Mononuclear cell (primary cell): ENCODE data around the gene ACTN4. TPM values are rescaled to one million over a fixed set of nuclear protein-coding genes. Genes with fewer than 3 reads are reported as not detected.
"Not testable (repeated sequence)": the region's sequence is repeated elsewhere in the genome, so short reads cannot be mapped to it uniquely, and the experiment has no call there.

ENCODE experiments used
- H3K27me3 ChIP-seq: 2 replicates; pipeline ENCODE4 v1.6.0; 2011; ENCODE audit warnings: low read length, control low read depth; ENCODE audit not compliant: insufficient read depth
- H3K4me1 ChIP-seq: 2 replicates; pipeline ENCODE4 v1.5.1; 2011; ENCODE audit warnings: mild to moderate bottlenecking, low read length, control low read depth; ENCODE audit not compliant: insufficient read depth
- H3K4me3 ChIP-seq: 2 replicates; pipeline ENCODE4 v1.5.1; 2011; ENCODE audit warnings: mild to moderate bottlenecking, low read length, moderate library complexity
- H3K9me3 ChIP-seq: 2 replicates; pipeline ENCODE4 v1.5.1; 2011; ENCODE audit warnings: low read depth, mild to moderate bottlenecking, control low read depth, low read length
- total RNA-seq: library from RNA; depleted of rRNA; stranded (reverse); fragments of >200 nt; gene quantifications from one replicate; pipeline ENCODE4 v1.2.3, GENCODE V29; 2012

The ACTN4 gene
- 59.0 TPM for total RNA-seq

DNA sequence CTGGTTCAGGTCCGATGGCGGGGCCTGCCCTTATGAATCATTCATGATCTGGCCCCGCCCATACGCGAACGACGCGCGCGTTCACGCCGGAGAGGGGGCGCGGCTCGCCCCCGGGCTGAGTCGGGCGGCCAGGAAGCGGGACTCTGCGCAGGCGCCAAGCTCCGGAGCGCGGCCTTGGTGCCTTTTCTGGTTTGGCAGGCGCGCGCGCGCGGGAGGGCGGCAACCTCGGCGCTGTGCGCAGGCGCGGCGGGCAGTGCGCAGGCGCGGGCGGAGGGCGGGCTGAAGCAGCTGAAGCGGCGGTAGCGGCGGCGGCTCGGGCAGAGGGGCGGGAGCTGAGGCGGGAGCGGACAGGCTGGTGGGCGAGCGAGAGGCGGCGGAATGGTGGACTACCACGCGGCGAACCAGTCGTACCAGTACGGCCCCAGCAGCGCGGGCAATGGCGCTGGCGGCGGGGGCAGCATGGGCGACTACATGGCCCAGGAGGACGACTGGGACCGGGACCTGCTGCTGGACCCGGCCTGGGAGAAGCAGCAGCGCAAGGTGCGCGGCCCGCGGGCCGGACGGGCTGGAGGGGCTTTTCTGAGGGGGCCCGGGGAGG, at the start of gene ACTN4:
TSS of gene ACTN4 (plus strand) at position 282 of the 598 bp plus-strand sequence. CDS start at position 379, 97 bp downstream.
- Histone ChIP-seq H3K4me1 (peaks cover 49% of the 10 kb centered on the region), H3K9me3 (no peaks in the 10 kb centered on the region), H3K4me3 (peak within 1 kb of the TSS; percentile 85), H3K27me3 (no peaks in the 10 kb centered on the region)

DNA sequence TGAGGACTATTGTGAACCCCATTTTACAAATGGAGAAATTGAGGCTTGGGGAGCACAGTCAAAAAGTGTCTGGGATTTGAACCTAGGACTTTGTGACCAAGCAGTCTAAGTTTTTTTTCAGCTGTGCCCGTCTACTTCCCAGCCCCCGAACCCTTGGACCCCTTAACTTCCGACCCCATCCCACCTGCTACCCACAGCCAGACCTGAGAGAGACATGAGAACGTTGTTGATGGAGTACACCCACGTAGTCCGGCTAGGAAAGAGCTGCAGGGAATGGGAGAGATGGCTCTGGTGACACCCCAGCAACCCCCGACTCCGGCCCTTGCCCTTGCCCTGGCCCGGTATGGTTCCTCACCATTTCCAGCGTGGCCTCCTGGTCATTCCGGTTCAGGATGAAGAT, 47.7 kb upstream of the ACTN4 start:
- no peaks in the 10 kb centered on the region for H3K4me1 ChIP-seq
- H3K9me3 ChIP-seq: no peaks in the 10 kb centered on the region
- H3K4me3 ChIP-seq: no peak overlapping the region
- no peaks in the 10 kb centered on the region for H3K27me3 ChIP-seq

DNA sequence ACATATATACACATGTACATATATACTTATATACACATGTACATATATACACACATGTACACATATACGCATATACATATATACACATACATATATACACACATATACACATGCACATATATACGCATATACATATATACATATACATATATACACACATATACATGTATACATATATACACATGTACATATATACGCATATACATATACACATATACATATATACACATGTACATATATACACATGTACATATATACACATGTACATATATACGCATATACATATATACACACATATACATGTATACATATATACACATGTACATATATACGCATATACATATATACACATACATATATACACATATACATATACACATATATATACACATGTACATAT, 44.6 kb upstream of the ACTN4 start:
- not testable (repeated sequence) for H3K9me3 ChIP-seq, H3K4me1 ChIP-seq, H3K4me3 ChIP-seq, H3K27me3 ChIP-seq

DNA sequence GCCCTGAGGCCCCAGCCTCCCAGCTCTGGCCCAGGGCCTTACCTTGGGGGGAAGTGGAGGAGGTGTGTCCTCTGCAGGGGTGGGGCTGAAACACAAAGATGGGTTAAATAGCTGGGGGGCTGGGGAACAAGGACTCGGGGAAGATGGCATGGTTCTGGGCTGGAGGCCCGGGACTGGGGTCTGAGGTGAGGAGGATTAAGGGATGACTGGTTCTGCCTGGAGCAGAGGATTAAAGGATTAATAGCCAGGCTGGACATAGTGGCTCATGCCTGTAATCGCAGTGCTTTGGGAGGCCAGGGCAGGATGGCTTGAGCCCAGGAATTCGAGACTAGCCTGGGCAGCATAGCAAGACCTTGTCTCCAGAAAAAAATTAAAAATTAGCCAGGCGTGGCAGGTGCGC, 41.3 kb upstream of the ACTN4 start:
- Histone ChIP-seq H3K4me1 (no peaks in the 10 kb centered on the region), H3K9me3 (no peaks in the 10 kb centered on the region), H3K27me3 (no peaks in the 10 kb centered on the region), H3K4me3 (no peak overlapping the region)

DNA sequence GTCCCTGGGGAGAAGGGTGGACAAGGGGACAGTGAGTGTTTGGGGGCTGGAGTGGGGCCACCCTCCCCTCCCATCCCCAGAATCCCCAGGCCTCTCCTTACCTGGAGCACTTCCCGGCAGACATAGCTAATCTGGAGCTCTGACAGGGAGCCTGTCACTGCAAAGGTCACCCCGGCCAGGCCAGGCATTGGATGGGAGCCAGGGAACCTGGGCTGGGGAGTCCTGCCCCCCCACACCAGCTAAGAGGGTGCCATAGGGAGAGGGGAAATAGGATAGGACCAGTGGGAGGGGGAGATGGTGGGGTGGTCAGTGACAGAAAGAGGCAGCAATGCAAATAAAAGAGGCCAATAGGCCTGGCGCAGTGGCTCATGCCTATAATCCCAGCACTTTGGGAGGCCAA, 33.2 kb upstream of the ACTN4 start:
- Histone ChIP-seq H3K27me3 (no peaks in the 10 kb centered on the region), H3K4me1 (peaks cover 34% of the 10 kb centered on the region), H3K4me3 (no peak overlapping the region), H3K9me3 (no peaks in the 10 kb centered on the region)

DNA sequence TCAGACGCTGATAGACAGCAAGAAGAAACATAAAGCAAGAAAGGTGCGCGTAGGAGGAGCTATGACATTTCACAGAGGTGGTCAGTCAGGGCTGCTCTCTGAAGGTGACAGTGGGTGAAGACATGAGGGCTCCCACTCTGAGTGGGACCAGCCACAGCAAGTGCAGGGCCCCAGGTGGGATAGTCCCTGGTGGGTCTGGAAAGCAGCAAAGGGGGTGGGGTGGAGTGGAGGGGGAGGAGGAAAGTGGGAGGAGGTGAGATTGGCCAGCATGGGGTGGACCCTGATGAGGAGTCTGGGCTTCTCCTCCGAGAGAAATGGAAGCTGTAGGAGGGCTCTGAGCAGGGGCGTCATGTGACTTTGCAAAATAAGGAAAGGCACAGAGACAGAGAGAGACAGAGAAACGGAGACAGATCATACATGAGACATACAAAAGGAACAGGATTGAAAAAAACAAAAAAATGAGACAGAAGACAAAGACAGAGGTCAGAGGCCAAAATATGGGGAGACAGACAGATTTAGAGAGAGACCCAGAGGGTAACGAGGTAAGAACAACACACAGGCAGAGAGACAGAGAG, 32.4 kb upstream of the ACTN4 start:
- Histone ChIP-seq H3K9me3 (no peaks in the 10 kb centered on the region), H3K4me1 (peaks cover 42% of the 10 kb centered on the region), H3K4me3 (no peak overlapping the region), H3K27me3 (no peaks in the 10 kb centered on the region)

DNA sequence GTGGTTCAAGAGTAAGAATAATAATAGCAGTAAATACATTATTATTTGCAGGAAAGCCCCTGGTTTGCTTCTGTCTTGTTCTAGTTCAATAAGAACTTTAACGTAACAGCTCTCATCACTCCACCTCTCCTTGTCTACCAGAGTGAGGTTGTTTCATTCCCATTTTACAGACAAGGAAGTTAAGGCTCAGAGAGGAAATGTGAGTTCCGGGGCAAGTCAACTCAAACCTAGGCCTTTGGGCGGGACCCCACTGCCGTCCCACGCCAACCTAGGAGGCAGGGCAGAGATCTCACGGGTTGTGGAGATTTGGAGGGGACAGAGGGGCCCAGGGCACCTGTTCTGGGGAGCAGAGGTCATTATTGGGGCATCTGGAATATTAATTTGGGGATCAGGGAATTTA, 31.2 kb upstream of the ACTN4 start:
- no peaks in the 10 kb centered on the region for H3K27me3 ChIP-seq
- no peaks in the 10 kb centered on the region for H3K9me3 ChIP-seq
- H3K4me1 ChIP-seq: peaks cover 44% of the 10 kb centered on the region
- H3K4me3 ChIP-seq: no peak overlapping the region

DNA sequence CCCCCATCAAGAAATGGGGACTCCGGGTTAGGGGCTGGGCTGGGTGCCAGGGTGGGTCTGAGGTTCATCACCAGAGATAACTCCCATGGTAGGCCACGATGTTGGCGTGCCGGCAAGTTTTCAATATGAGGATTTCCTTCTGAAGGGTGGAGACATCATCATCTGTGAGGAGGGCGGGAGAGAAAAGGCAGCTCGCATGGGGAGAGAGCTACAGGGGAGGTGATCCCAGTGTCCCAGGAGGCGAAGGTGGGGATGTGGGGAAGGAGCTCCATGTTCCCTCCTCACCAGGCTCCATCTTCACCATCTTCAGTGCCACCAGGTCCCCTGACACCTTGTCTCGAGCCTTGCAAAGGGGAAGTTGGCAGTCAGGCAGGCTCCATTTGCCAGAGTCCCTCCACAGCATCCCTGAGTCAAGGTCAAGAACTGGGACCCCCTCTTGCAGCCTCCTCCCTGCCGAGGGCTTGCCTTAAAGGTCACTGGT, 30.1 kb upstream of the ACTN4 start:
- H3K27me3 ChIP-seq: no peaks in the 10 kb centered on the region
- H3K4me3 ChIP-seq: peak overlapping the region; percentile 73
- H3K4me1 ChIP-seq: peaks cover 44% of the 10 kb centered on the region
- no peaks in the 10 kb centered on the region for H3K9me3 ChIP-seq

DNA sequence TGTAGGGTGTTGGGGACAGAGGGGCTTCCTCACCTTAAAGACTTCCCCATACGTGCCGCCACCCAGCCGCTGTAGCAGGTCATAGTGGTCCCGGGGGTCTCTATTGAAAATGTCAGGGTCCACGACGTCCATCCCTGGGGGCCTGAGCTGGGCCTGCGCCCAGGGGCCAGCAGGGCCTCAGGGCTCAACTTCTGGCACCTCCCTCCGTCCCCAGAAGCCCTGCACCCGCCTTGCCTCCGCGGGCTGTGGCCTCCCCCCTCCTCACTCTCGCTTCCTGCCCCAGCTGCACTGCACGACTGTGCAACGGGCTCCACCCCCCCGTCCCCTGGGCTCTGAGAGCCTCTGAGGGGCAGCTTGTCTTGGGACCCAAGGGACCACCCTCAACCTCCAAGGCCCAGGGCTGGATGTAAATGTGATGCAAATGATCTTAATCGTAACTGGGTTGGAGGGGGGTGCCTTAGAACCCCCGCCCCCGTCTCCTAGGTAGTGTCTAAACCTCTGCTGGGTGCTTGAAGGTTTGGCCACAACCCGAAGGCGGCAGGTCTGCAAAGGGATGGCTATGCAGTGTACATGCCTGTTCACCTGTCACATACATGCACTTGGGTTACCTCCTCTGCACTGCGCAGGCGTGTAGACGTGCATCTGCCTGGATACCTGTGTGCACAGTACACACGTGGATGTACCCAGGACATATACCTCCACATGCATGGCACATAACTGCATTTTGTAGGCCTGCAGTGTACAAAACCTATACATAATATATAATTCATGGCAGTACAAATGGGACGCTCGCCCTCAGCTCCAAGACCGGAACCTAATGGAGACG, 29.5 kb upstream of the ACTN4 start, which contains the start of gene MAP4K1:
TSS of gene MAP4K1 (minus strand) at position 190 of the 826 bp plus-strand sequence. CDS start at position 132, 58 bp downstream.
- Histone ChIP-seq H3K4me1 (peaks cover 44% of the 10 kb centered on the region), H3K4me3 (peak within 1 kb of the TSS; percentile 73), H3K9me3 (no peaks in the 10 kb centered on the region), H3K27me3 (no peaks in the 10 kb centered on the region)

DNA sequence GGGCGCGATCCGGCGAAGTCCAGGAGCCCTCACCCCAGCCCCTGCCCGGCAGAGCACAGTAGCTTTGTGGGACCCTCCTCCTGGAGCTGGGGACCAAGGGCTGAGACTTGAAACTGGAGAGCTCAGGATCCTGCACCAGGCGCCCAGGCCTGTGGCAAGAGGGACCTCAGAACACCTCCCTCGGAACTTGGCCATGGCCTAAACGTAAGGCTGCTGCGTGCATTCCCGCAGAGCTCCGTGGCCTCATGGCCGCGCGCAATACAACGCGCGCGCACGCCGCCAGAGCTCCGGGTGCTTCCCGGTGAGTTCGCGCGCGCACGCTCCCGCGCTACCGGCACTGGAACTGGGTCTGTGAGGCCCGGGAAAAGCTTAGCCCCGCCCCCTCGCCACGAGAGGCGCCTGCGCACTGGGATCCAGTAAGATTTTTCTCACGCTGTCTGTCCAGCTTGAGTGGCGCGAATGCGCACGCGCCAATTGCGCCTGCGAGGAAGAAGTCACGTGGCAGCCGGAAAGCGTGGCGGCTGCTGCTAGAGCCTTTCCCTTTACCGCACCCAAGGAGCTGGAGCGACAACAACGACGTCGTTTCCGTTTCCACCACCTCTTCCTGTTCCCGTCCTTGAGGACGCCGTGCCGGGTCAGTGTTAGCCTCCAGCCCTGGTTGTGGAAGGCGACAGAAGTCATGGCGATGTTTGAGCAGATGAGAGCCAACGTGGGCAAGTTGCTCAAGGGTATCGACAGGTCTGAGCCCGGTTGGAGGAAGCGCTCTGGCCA, 28.7 kb upstream of the ACTN4 start, which contains the start of gene EIF3K:
TSS of gene EIF3K (plus strand) at position 599 of the 771 bp plus-strand sequence. CDS start at position 680, 81 bp downstream.
- H3K9me3 ChIP-seq: no peaks in the 10 kb centered on the region
- H3K4me3 ChIP-seq: peak within 1 kb of the TSS; percentile 73
- H3K4me1 ChIP-seq: peaks cover 44% of the 10 kb centered on the region
- H3K27me3 ChIP-seq: no peaks in the 10 kb centered on the region

DNA sequence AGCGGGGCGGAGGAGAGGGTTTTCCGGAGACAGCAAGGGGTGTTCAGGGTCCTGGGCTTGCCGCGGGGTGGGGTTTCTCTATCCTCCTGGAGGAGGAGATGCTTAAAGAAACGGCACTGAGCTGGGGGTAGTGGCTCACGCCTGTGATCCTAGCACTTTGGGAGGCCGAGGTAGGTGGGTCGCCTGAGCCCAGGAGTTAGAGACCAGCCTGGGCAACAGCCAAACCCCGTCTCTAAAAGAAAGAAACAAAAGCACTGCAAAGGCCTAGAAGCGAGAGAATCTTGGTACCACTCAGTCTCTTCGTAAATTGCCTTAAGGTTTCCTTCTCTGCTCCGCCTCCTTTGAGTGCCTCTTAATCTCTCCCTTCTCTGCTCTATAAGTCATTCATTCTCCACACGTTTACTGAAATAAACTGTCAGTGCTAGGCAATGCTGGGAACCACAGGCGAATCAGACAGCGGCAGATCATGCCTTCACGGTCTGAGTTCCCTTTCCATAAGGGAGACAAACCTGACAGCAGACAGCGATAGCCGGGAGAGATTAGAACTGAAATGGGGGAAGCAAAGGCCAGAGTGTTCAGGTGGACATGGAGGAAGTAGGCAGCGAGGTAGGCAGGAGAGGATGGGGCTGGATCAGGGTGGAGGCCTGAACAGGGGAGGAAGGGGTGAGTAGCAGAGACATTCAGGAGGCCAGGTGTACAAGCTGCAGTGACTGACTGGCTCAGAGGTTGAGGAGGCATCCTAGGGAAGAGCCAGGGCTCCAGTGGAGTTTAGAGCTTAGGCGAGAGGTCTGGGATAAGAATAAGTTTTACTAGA, 27.9 kb upstream of the ACTN4 start:
- H3K27me3 ChIP-seq: no peaks in the 10 kb centered on the region
- no peaks in the 10 kb centered on the region for H3K9me3 ChIP-seq
- H3K4me1 ChIP-seq: peaks cover 44% of the 10 kb centered on the region
- peak overlapping the region; percentile 73 for H3K4me3 ChIP-seq

DNA sequence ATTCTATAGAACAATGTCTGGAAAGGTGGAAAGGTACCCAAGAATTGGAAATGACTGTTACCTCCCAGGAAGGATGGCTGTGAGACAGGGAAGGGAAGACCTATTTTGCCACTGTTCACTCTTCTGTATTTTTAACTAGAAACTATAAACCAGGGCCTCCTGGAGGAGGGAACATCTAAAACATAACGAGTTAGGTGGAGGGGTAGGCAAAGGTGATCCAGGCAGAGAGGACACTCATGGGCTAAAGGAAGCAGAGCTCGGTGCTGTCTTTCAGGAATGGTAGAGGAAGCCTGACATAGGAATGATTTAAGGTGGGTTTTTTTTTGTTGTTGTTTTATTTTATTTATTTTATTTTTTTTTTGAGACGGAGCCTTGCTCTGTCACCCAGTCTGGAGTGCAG, 22.6 kb upstream of the ACTN4 start:
- Histone ChIP-seq H3K27me3 (no peaks in the 10 kb centered on the region), H3K9me3 (no peaks in the 10 kb centered on the region), H3K4me1 (peaks cover 6% of the 10 kb centered on the region), H3K4me3 (no peak overlapping the region)

DNA sequence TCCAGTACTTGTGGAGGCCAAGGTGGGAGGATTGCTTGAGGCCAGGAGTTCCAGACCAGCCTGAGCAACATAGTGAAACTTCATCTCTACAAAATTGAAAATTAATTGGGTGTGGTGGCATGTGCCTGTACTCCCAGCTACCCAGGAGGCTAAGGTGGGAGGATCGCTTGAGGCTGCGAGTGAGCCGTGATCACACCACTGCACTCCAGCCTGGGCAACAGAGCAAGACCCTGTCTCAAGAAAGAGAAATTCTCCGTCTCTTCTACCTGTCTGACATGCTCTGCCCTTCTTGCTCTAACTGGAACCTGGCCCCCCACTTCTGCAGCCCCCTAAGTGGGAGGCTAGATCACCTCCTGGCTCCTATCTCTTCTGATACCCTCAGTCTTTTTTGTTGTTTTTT, 21.0 kb upstream of the ACTN4 start:
- no peaks in the 10 kb centered on the region for H3K9me3 ChIP-seq
- no peak overlapping the region for H3K4me3 ChIP-seq
- H3K27me3 ChIP-seq: no peaks in the 10 kb centered on the region
- no peaks in the 10 kb centered on the region for H3K4me1 ChIP-seq

DNA sequence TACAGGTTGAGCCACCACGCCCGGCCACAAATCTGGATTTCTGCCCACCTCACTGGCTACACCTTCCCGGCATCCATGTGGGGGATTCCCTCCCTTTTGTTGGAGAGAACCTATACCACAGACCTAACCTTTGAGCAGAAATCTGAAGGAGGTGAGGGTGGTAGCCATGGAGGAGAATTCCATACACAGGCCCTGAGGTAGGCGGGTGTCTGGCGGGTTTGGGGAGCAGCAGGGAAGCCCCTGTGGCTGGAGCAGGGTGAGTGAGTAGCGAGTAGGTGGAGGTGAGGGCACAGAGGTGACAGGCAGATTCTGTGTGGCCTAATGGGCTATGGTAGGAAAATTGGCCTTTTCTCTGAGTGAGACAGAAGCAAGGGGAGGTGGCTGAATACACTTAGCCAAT, 17.9 kb upstream of the ACTN4 start:
- no peaks in the 10 kb centered on the region for H3K9me3 ChIP-seq

More for the DNA sequence above, 17.9 kb upstream of the ACTN4 start:
- Histone ChIP-seq H3K4me3 (no peak overlapping the region), H3K4me1 (peaks cover under 1% of the 10 kb centered on the region), H3K27me3 (no peaks in the 10 kb centered on the region)
